T47D (cell line): ENCODE measurements around the gene CYSLTR2.
"Not testable (repeated sequence)": the region's sequence is repeated elsewhere in the genome, so short reads cannot be mapped to it uniquely, and the experiment has no call there.

Experiments
- DNase-seq, 2 experiments: peaks; one replicate each; pipeline versions ENCODE4 v3.0.0 to v3.0.0-alpha.2; 2011 to 2012; ENCODE audit warnings: low read depth in 1 of 2, low spot score in 1 of 2
- JUND ChIP-seq: IDR thresholded peaks from 2 replicates; pipeline ENCODE4 v1.6.1; 2012; ENCODE audit warnings: low read depth
- in situ Hi-C: cut with HindIII; loops from 2 replicates; pipeline ENCODE4 v1.10.0; 2016; ENCODE audit warnings: low sequenced_read_pairs, low pct_unique_long_range_greater_than_20kb

The CYSLTR2 gene

GRCh38 chr13:48648446-48648845 is 5.3 kb upstream of the CYSLTR2 start:
- in situ Hi-C loops, result no loop called here
- TF ChIP-seq JUND, result no peak
- no peak for DNase-seq

GRCh38 chr13:48652851-48653471 is 768 bp upstream of the CYSLTR2 start:
- no peak for TF ChIP-seq JUND
- in situ Hi-C loops, result no loop called here
- DNase-seq, result no peak

- no peak for TF ChIP-seq JUND
- in situ Hi-C loops, result no loop called here
- DNase-seq, result no peak
These were observed 782 bp downstream of the CYSLTR2 start for GRCh38 chr13:48654511-48654910.

GRCh38 chr13:48655291-48655690 is 1.6 kb downstream of the CYSLTR2 start:
- in situ Hi-C loops, result no loop called here
- no peak for TF ChIP-seq JUND
- DNase-seq, result no peak

- in situ Hi-C loops, result no loop called here
- TF ChIP-seq JUND, result no peak
- DNase-seq, result no peak
These were observed 2.9 kb downstream of the CYSLTR2 start for GRCh38 chr13:48656608-48657007.

GRCh38 chr13:48660361-48661076 is 6.8 kb downstream of the CYSLTR2 start:
- DNase-seq, result no peak
- TF ChIP-seq JUND, result no peak
- in situ Hi-C loops, result no loop called here

- no peak for DNase-seq
- in situ Hi-C loops, result no loop called here
- no peak for TF ChIP-seq JUND
These were observed 7.4 kb downstream of the CYSLTR2 start for GRCh38 chr13:48661107-48661506.

- in situ Hi-C loops, result no loop called here
- no peak for DNase-seq
- TF ChIP-seq JUND, result no peak
These were observed 8.5 kb downstream of the CYSLTR2 start for GRCh38 chr13:48662226-48662625.

- DNase-seq, result no peak
- TF ChIP-seq JUND, result no peak
- in situ Hi-C loops, result no loop called here
These were observed 13.4 kb downstream of the CYSLTR2 start for GRCh38 chr13:48667136-48667535.

GRCh38 chr13:48671421-48671820 is 17.7 kb downstream of the CYSLTR2 start:
- DNase-seq, in situ Hi-C loops: not testable (repeated sequence)

- in situ Hi-C loops, result no loop called here
These were observed 21.5 kb downstream of the CYSLTR2 start for GRCh38 chr13:48675247-48675646.

GRCh38 chr13:48678316-48678715 is 24.6 kb downstream of the CYSLTR2 start:
- no peak for TF ChIP-seq JUND
- no peak for DNase-seq
- in situ Hi-C loops, result no loop called here

More at GRCh38 chr13:48675247-48675646, 21.5 kb downstream of the CYSLTR2 start:
- TF ChIP-seq JUND, result no peak
- no peak for DNase-seq

GRCh38 chr13:48679941-48680680 is 26.4 kb downstream of the CYSLTR2 start:
- in situ Hi-C loops, result no loop called here
- DNase-seq, result peak in 1 of 2 experiments; percentile 17
- TF ChIP-seq JUND, result no peak
